Duodenal mucosa (tissue), 2 donors: Measurements from ENCODE around the gene RBM4.

Experiments used
- H3K27ac ChIP-seq: one replicate; pipeline ENCODE4 v1.7.0; 2013; ENCODE audit warnings: low read depth, low read length
- H3K27me3 ChIP-seq, 2 donors: one replicate each; pipeline ENCODE4 v1.7.0; 2013; ENCODE audit warnings: low read length in 2 of 2, control low read depth in 1 of 2; ENCODE audit not compliant: insufficient read depth in 2 of 2, control insufficient read depth in 1 of 2
- H3K36me3 ChIP-seq, 2 donors: one replicate each; pipeline ENCODE4 v1.7.0; 2013; ENCODE audit warnings: low read length in 2 of 2, control low read depth in 1 of 2; ENCODE audit not compliant: insufficient read depth in 2 of 2, control insufficient read depth in 1 of 2
- H3K4me1 ChIP-seq, 2 donors: one replicate each; pipeline ENCODE4 v1.7.0; 2013; ENCODE audit warnings: low read length in 2 of 2, control low read depth in 1 of 2; ENCODE audit not compliant: insufficient read depth in 2 of 2, control insufficient read depth in 1 of 2
- H3K4me3 ChIP-seq, 2 donors: one replicate each; pipeline ENCODE4 v1.7.0; 2013; ENCODE audit warnings: low read length in 2 of 2, low read depth in 1 of 2
- H3K9ac ChIP-seq, 2 donors: one replicate each; pipeline ENCODE4 v1.7.0; 2013; ENCODE audit warnings: low read length in 2 of 2, low read depth in 1 of 2
- H3K9me3 ChIP-seq, 2 donors: one replicate each; pipeline ENCODE4 v1.7.0; 2013; ENCODE audit warnings: low read length in 2 of 2, control low read depth in 1 of 2; ENCODE audit not compliant: control insufficient read depth in 1 of 2

RBM4 gene

GRCh38 chr11:66687831-66688281, 49.4 kb downstream of the RBM4 start:
- Histone ChIP-seq H3K36me3 (no peaks in the 10 kb centered on the region), H3K9ac (no peak overlapping the region), H3K4me1 (no peaks in the 10 kb centered on the region), H3K4me3 (no peak overlapping the region), H3K9me3 (no peaks in the 10 kb centered on the region), H3K27me3 (no peaks in the 10 kb centered on the region), H3K27ac (no peak overlapping the region)

- H3K4me1 ChIP-seq, result no peaks in the 10 kb centered on the region
- no peaks in the 10 kb centered on the region for H3K27me3 ChIP-seq
- H3K4me3 ChIP-seq, result no peak overlapping the region
- H3K9me3 ChIP-seq, result no peaks in the 10 kb centered on the region
- no peaks in the 10 kb centered on the region for H3K36me3 ChIP-seq
- no peak overlapping the region for H3K9ac ChIP-seq
- H3K27ac ChIP-seq, result no peak overlapping the region
Observed at GRCh38 chr11:66688561-66689534, 50.3 kb downstream of the RBM4 start.

GRCh38 chr11:66689661-66690590, 51.4 kb downstream of the RBM4 start:
- no peaks in the 10 kb centered on the region for H3K36me3 ChIP-seq
- no peaks in the 10 kb centered on the region for H3K27me3 ChIP-seq
- no peaks in the 10 kb centered on the region for H3K9me3 ChIP-seq
- H3K27ac ChIP-seq, result no peak overlapping the region
- no peaks in the 10 kb centered on the region for H3K4me1 ChIP-seq
- H3K9ac ChIP-seq, result no peak overlapping the region
- H3K4me3 ChIP-seq, result no peak overlapping the region

DNA sequence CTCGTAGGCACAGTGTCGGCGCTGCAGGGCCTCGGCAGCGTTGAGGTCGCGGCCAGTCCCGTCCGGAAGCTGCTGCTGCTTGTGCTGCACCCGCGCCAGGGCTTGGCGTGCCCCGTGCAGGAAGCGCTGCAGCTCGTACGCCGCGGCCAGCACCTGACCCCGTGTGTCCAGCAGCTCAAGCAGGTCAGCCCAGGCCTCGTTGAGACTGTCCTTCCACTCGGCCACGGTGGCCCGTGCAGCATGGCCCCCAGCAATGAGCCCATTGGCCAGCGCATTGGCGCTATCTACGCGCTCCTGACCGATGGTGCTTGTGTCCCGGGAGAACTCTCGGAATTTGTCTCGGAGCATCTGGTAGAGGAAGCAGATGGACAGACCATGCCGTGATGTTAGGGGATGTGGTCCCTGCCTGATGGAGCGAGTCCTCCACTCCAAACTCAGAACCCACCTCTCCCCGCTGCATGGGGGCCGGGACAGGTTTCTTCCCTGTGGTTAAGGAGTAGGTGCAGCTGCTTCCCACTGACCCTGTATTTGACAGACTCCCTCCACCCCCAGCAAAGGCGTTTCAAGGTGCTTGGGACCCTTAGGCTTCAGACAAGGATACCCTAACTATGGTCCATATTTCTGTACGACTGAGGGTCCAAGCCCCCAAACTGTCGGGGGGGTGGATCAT, 52.9 kb downstream of the RBM4 start:
- H3K36me3 ChIP-seq, result no peaks in the 10 kb centered on the region
- H3K4me1 ChIP-seq, result no peaks in the 10 kb centered on the region
- no peaks in the 10 kb centered on the region for H3K27me3 ChIP-seq
- no peak overlapping the region for H3K27ac ChIP-seq
- H3K9ac ChIP-seq, result no peak overlapping the region
- H3K4me3 ChIP-seq, result no peak overlapping the region
- no peaks in the 10 kb centered on the region for H3K9me3 ChIP-seq

- H3K27me3 ChIP-seq, result no peaks in the 10 kb centered on the region
- no peaks in the 10 kb centered on the region for H3K9me3 ChIP-seq
- H3K9ac ChIP-seq, result no peak overlapping the region
- H3K4me1 ChIP-seq, result no peaks in the 10 kb centered on the region
- H3K36me3 ChIP-seq, result no peaks in the 10 kb centered on the region
- no peak overlapping the region for H3K4me3 ChIP-seq
- H3K27ac ChIP-seq, result no peak overlapping the region
Observed at GRCh38 chr11:66692446-66692845, 53.9 kb downstream of the RBM4 start.

DNA sequence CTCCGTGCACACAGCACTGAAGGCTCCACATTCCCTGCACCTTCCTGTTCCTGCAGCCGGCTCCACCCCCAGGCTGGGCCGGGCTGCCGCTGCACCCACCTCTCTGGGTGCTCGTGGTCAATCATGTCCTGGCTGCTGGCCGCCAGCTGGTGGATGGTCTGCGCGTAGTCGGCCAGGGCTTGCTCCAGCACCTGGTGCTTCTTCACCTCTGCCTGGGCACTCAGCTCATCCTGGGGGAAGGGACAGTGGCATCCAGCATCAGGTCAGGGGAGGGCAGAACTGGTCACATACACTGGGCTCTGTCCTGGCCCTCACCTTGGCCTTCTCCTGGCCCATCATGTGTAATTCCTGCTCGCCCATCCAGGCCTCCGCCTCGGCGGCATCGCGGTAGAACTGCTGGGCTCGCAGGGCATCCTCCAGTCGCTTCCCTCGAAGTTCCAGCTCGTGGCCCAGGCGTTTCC, 54.4 kb downstream of the RBM4 start:
- Histone ChIP-seq H3K27ac (no peak overlapping the region), H3K9ac (no peak overlapping the region), H3K4me1 (no peaks in the 10 kb centered on the region), H3K9me3 (no peaks in the 10 kb centered on the region), H3K36me3 (no peaks in the 10 kb centered on the region), H3K27me3 (no peaks in the 10 kb centered on the region), H3K4me3 (no peak overlapping the region)

DNA sequence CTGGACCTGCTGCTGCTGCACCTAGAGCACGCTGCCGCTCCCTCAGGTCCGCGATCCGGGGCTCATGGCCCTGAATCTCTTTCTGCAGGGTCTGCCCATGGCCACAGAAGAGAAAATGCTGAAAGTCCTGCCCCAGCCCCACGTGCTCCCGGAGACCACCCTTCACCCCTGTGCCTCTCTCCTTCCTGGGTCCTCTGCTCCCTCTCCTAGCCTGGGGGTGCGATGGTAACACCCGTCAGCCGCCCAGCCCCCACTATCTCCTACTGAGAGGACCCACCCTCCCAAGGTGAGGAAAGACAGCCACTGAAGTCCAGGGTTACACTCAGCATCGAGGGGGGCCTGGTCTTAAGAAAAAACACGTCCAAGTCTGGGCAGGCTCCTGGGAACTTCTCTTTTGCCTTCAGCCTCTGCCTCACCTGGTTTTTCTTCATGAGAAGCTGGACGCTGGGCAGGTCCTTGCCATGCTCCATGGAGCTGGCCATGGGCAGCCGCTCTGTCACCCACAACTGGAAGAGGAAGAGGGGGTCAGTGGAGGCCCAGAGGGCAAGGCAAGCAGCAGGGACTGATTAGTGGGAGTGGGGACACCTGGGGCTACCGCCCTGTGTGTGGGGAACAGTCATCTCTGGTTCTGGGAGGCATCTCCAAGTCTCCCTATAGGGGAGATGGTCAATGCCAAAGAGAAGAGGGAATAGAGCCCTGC, 55.0 kb downstream of the RBM4 start:
- Histone ChIP-seq H3K36me3 (no peaks in the 10 kb centered on the region), H3K9ac (no peak overlapping the region), H3K4me1 (no peaks in the 10 kb centered on the region), H3K27me3 (no peaks in the 10 kb centered on the region), H3K27ac (no peak overlapping the region), H3K9me3 (no peaks in the 10 kb centered on the region), H3K4me3 (no peak overlapping the region)

- H3K27me3 ChIP-seq, result no peaks in the 10 kb centered on the region
- no peak overlapping the region for H3K9ac ChIP-seq
- H3K27ac ChIP-seq, result no peak overlapping the region
- H3K36me3 ChIP-seq, result no peaks in the 10 kb centered on the region
- H3K4me3 ChIP-seq, result no peak overlapping the region
- H3K4me1 ChIP-seq, result no peaks in the 10 kb centered on the region
- no peaks in the 10 kb centered on the region for H3K9me3 ChIP-seq
Observed at GRCh38 chr11:66694056-66694410, 55.5 kb downstream of the RBM4 start.

- H3K27ac ChIP-seq, result no peak overlapping the region
- H3K9ac ChIP-seq, result peak overlapping the region in 1 of 2 donors; percentile 25
- H3K36me3 ChIP-seq, result no peaks in the 10 kb centered on the region
Observed at GRCh38 chr11:66694732-66695207, 56.3 kb downstream of the RBM4 start.

More at GRCh38 chr11:66694732-66695207, 56.3 kb downstream of the RBM4 start:
- no peaks in the 10 kb centered on the region for H3K9me3 ChIP-seq
- no peaks in the 10 kb centered on the region for H3K4me1 ChIP-seq
- no peak overlapping the region for H3K4me3 ChIP-seq
- no peaks in the 10 kb centered on the region for H3K27me3 ChIP-seq
